ENCODE results near the gene SDK2.

GRCh38 chr17:73613271-73614233 lies 30.7 kb downstream of the SDK2 start:
- TF ChIP-seq EP300 (IDR thresholded peaks at IDR 0.05; ENCODE audit: borderline replicate concordance in 1 of 2, low read depth in 2 of 2, low read length in 2 of 2) (peak in 1 of 2 experiments; percentile 29; a peak in 1 of 3 replicates), SUZ12 (IDR thresholded peaks at IDR 0.05; ENCODE audit: low read length) (no peak), EZH2 (IDR thresholded peaks at IDR 0.05; ENCODE audit: low read depth, low read length, severe bottlenecking) (no peak), POLR2A (IDR thresholded peaks at IDR 0.05; ENCODE audit: control extremely low read depth in 1 of 2, low read depth in 2 of 2, low read length in 2 of 2) (0 out of 3 replicates have a peak, but pooled peaks of 1 of the 2 experiments have one; percentile 24), GTF2F1 (IDR thresholded peaks at IDR 0.05; ENCODE audit: borderline replicate concordance, low read depth, low read length) (no peak), CTCF (IDR thresholded peaks at IDR 0.05; ENCODE audit: control extremely low read depth in 1 of 3, insufficient read depth in 1 of 3, low read depth in 1 of 3, low read length in 3 of 3) (no peak), MAX (IDR thresholded peaks at IDR 0.05) (peak; percentile 48; the same call in 1 of the 2 replicates)
